Spleen (tissue), 7 donors: ENCODE measurements around the gene VPS54.

ENCODE experiments used
- CTCF ChIP-seq, 11 experiments: fragments of 200-600 bp in 7 of 11; fragments of 450-650 bp in 4 of 11; sonication (generic) in 4 of 11; IDR thresholded peaks in 8 of 11; conservative IDR thresholded peaks in 3 of 11; 1 replicate in 7 of 11; 2 replicates in 4 of 11; pipeline versions ENCODE4 v1.4.0 to v1.8.0; 2016 to 2021; ENCODE audit warnings: antibody characterized with exemption in 11 of 11, inconsistent platforms in 4 of 11, mild to moderate bottlenecking in 1 of 11
- POLR2AphosphoS5 ChIP-seq, 3 donors: sonication (generic); formaldehyde crosslinking; IDR thresholded peaks; one replicate each; pipeline ENCODE4 v1.5.1; 2017; ENCODE audit warnings: antibody characterized with exemption in 3 of 3
- donor health status: DM: no; HTN: no; CAD: no; lungs with moderate emphysema.
- donor health status: DM: no; HTN: no; CAD: no.
- donor health status: DM: no; HTN: no; CAD: no.

GRCh38 chr2:63850204-63850571 is 169.0 kb downstream of the VPS54 start:
- TF ChIP-seq CTCF (IDR thresholded peaks at IDR 0.05 in 8 of 11, conservative IDR thresholded peaks at IDR 0.05 in 3 of 11) (no peak), POLR2AphosphoS5 (IDR thresholded peaks at IDR 0.05) (no peak)
